ENCODE measurements around the gene TPP1.

Gene TPP1

DNA sequence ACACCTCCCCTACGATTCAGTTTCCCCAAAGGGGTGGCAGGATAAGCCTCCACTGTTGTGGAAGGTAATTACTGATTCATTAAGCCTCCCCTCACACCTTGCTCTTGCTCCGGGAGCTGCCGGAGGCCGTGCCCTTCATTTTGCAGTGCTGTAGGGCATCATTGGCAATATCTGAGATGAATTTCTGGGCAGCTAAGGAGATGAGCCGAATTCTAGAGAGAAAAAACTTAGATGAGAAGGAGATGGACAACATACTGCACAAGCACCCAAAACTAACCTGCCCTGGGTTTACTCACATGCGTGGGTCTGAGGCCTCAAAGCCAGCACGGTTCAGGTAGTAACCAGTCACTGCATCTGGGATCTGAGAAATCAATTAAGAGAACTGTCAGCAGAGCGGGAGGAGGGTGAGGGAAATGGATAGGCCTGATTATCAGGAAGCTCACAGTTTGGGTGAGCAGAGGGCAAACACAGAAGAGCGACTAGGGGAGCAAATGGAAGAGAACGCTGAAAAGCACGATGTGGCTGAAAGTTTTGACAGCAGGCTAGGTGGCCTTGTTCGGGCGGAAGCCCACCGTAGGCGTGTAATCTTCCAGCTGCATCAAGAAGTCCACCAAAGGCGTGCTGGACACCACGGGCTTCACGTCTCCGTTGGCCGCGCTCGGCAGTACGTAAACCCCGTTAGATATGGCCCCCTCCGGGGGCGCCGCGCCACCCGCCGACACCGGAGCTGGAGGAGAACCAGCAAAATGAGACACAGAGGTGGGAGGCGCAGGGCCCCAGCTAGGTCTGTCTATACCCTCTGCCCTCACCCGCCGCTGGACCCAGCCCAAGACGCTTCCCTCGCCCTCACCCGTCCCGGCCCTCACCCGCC, 7.9 kb downstream of the TPP1 start:
- H3K9me3 ChIP-seq (ENCODE audit: control insufficient read depth, low read length), result no peaks in the 10 kb centered on the region
- H3K36me3 ChIP-seq (ENCODE audit: control insufficient read depth, insufficient read depth, low read length), result no peaks in the 10 kb centered on the region

DNA sequence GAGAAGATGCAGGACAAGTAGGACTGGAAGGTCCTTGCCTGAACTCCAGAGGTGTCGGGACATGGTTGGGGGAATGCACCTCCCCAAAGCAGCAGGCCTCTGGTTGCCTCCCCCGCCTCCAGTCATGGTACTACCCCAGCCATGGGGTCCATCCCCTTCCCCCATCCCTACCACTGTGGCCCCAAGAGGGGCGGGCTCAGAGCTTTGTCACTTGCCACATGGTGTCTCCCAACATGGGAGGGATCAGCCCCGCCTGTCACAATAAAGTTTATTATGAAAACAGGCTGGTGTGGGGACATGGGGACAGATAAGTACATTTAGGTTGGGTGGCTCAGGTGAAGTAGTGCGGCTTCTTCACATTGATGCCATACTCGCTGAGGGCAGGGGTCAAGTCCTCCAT, 8.6 kb downstream of the TPP1 start:
- Histone ChIP-seq H3K9me3 (ENCODE audit: control insufficient read depth, low read length) (no peaks in the 10 kb centered on the region), H3K4me2 (ENCODE audit: low read length) (no peak overlapping the region), H2AFZ (no peak overlapping the region), H3K4me3 (ENCODE audit: low read depth, low read length) (no peak overlapping the region), H3K4me1 (peaks cover 11% of the 10 kb centered on the region), H3K27me3 (ENCODE audit: control insufficient read depth, insufficient read depth, low read length) (no peaks in the 10 kb centered on the region), H3K36me3 (ENCODE audit: control insufficient read depth, insufficient read depth, low read length) (no peaks in the 10 kb centered on the region), H3K79me2 (peaks cover 10% of the 10 kb centered on the region), H3K27ac (no peak overlapping the region), H3K9ac (no peak overlapping the region)
- TF ChIP-seq, protein P1, sequence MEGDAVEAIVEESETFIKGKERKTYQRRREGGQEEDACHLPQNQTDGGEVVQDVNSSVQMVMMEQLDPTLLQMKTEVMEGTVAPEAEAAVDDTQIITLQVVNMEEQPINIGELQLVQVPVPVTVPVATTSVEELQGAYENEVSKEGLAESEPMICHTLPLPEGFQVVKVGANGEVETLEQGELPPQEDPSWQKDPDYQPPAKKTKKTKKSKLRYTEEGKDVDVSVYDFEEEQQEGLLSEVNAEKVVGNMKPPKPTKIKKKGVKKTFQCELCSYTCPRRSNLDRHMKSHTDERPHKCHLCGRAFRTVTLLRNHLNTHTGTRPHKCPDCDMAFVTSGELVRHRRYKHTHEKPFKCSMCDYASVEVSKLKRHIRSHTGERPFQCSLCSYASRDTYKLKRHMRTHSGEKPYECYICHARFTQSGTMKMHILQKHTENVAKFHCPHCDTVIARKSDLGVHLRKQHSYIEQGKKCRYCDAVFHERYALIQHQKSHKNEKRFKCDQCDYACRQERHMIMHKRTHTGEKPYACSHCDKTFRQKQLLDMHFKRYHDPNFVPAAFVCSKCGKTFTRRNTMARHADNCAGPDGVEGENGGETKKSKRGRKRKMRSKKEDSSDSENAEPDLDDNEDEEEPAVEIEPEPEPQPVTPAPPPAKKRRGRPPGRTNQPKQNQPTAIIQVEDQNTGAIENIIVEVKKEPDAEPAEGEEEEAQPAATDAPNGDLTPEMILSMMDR (IDR thresholded peaks at IDR 0.05), result no peak

More for the DNA sequence above, 7.9 kb downstream of the TPP1 start:
- Histone ChIP-seq H3K4me3 (ENCODE audit: low read depth, low read length) (peak overlapping the region; percentile 47), H3K79me2 (peaks cover 3% of the 10 kb centered on the region), H3K4me1 (peaks cover 6% of the 10 kb centered on the region), H3K4me2 (ENCODE audit: low read length) (peak overlapping the region; percentile 73), H3K27me3 (ENCODE audit: control insufficient read depth, insufficient read depth, low read length) (no peaks in the 10 kb centered on the region), H3K9ac (no peak overlapping the region), H2AFZ (peak overlapping the region; percentile 56), H3K27ac (peak overlapping the region; percentile 67)
- TF ChIP-seq, protein P1 (IDR thresholded peaks at IDR 0.05), result no peak

DNA sequence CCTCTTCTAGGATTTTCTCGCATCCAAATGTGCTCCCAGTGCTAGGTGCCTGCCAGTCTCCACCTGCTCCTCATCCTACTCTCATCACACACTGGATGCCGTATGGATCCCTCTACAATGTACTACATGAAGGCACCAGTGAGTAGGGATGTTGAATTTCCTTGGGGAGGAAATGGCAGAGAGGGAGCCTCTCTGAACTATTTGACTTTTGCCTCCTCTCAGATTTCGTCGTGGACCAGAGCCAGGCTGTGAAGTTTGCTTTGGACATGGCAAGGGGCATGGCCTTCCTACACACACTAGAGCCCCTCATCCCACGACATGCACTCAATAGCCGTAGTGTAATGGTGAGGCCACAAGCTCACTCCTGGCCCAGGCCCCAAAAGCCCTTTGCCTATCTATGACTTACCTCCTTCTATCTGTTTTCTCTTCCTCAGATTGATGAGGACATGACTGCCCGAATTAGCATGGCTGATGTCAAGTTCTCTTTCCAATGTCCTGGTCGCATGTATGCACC, 9.7 kb downstream of the TPP1 start:
- Histone ChIP-seq H3K79me2 (peaks cover 12% of the 10 kb centered on the region), H3K36me3 (ENCODE audit: control insufficient read depth, insufficient read depth, low read length) (no peaks in the 10 kb centered on the region), H3K9me3 (ENCODE audit: control insufficient read depth, low read length) (no peaks in the 10 kb centered on the region), H3K27ac (no peak overlapping the region), H3K4me3 (ENCODE audit: low read depth, low read length) (no peak overlapping the region), H3K27me3 (ENCODE audit: control insufficient read depth, insufficient read depth, low read length) (no peaks in the 10 kb centered on the region), H3K4me1 (peaks cover 11% of the 10 kb centered on the region), H3K4me2 (ENCODE audit: low read length) (no peak overlapping the region), H2AFZ (no peak overlapping the region), H3K9ac (no peak overlapping the region)
- TF ChIP-seq, protein P1 (IDR thresholded peaks at IDR 0.05), result no peak

GRCh38 chr11:6608726-6609501, 10.3 kb downstream of the TPP1 start:
- no peaks in the 10 kb centered on the region for H3K9me3 ChIP-seq (ENCODE audit: control insufficient read depth, low read length)
- H3K36me3 ChIP-seq (ENCODE audit: control insufficient read depth, insufficient read depth, low read length), result no peaks in the 10 kb centered on the region
- H3K4me1 ChIP-seq, result peaks cover 11% of the 10 kb centered on the region
- no peak overlapping the region for H3K9ac ChIP-seq
- no peak overlapping the region for H3K27ac ChIP-seq
- no peak overlapping the region for H3K4me3 ChIP-seq (ENCODE audit: low read depth, low read length)
- H3K27me3 ChIP-seq (ENCODE audit: control insufficient read depth, insufficient read depth, low read length), result no peaks in the 10 kb centered on the region
- H2AFZ ChIP-seq, result no peak overlapping the region
- no peak overlapping the region for H3K4me2 ChIP-seq (ENCODE audit: low read length)
- H3K79me2 ChIP-seq, result peaks cover 16% of the 10 kb centered on the region
- TF ChIP-seq, protein P1 (IDR thresholded peaks at IDR 0.05), result no peak
